ENCODE data around the gene KIAA1217.
"Not testable (repeated sequence)": the region's sequence is repeated elsewhere in the genome, so short reads cannot be mapped to it uniquely, and the experiment has no call there.

- TF ChIP-seq ZFX (IDR thresholded peaks at IDR 0.05); MAX (IDR thresholded peaks at IDR 0.05); RAD21 (IDR thresholded peaks at IDR 0.05; ENCODE audit: low read depth); CTCF (IDR thresholded peaks at IDR 0.05 in 2 of 3, conservative IDR thresholded peaks at IDR 0.05 in 1 of 3; ENCODE audit: borderline replicate concordance in 1 of 3, insufficient read depth in 1 of 3, low read depth in 2 of 3, low read length in 2 of 3); EZH2 (IDR thresholded peaks at IDR 0.05); SRF (IDR thresholded peaks at IDR 0.05; ENCODE audit: low read depth); YY1 (IDR thresholded peaks at IDR 0.05; ENCODE audit: extremely low read depth, insufficient replicate concordance, low read depth, low read length); EZH2phosphoT487 (IDR thresholded peaks at IDR 0.05; ENCODE audit: borderline replicate concordance); SP1 (IDR thresholded peaks at IDR 0.05; ENCODE audit: low read depth): not testable (repeated sequence)
These were observed 233.8 kb downstream of the KIAA1217 start for GRCh38 chr10:24442641-24443174.
